ENCODE data around the gene SMS. TPM values are rescaled to one million over a fixed set of nuclear protein-coding genes. Genes with fewer than 3 reads are reported as not detected.

The SMS gene
- polyA plus RNA-seq, 4 donors = 147 to 175 (median 160) TPM

- DNase-seq (ENCODE audit: low read depth in 4 of 4, low spot score in 3 of 4) = no peak
Measured at GRCh38 chrX:21974011-21974385, 33.5 kb downstream of the SMS start.

DNA sequence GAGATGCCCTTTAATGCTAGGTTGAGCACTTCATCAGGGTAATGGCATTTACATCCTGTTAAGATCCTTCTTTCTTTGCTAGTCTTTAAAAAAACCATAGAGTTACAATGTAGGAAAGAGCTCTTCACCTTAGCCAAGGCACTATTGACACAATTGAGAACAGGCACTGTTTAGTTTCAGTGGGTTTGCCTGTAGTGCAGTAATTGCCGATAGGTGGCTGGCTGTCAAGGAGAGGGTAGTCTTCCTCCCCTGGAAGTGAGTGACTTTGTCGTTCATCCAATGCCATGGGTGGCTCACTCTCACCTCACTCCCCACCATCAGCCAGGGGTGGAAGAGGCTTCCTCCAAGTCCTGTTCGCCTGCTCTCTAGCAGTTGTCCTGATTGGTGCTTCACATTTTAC is 34.7 kb downstream of the SMS start:
- DNase-seq (ENCODE audit: low read depth in 4 of 4, low spot score in 3 of 4) = no peak

DNA sequence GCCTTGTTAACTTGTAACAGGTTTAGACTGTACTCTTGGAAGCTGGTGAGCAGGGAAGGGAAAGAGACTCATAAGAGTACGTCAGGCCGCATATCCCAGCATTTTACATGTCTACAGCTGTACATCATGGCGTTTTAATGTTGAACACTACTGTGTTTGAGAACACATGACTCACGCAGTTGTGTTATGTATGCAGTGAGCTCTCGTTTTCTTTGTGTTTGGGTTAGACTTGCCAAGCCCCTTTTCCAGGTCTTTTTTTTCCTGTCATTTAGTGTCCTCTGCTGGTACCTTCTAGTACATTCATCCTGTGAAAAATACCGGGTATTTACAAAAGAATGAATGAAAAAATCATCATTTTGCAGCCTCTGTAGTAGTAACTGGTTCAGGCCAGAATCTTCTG is 35.3 kb downstream of the SMS start:
- DNase-seq (ENCODE audit: low read depth in 4 of 4, low spot score in 3 of 4) = no peak

GRCh38 chrX:21978346-21978745 is 37.8 kb downstream of the SMS start:
- no peak for DNase-seq (ENCODE audit: low read depth in 4 of 4, low spot score in 3 of 4)

- DNase-seq (ENCODE audit: low read depth in 4 of 4, low spot score in 3 of 4) = no peak
Measured at GRCh38 chrX:21982311-21982710, 41.8 kb downstream of the SMS start.

DNA sequence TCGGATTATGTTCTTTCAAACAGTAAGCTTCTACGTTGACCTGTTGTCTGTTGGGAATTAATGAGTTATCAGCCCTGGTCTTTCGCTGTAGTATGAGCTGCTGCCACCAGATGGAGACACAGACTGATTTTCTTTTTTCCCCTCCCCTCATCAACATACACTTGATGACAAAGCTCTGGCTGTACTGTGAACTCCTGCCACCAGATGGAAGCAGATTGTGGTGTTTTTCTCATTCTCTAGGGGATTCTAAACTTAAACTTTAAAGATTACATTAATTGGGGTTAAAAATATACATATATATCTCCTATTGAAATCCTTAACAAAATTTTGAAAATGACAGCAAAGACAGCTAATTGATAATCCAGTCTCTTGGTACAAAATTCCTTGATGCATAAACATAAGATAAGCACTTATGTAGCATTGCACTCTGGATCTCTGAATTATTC is 44.8 kb downstream of the SMS start:
- peak; percentile 45 to 53 (median 48) for DNase-seq (ENCODE audit: low read depth in 4 of 4, low spot score in 3 of 4)

DNA sequence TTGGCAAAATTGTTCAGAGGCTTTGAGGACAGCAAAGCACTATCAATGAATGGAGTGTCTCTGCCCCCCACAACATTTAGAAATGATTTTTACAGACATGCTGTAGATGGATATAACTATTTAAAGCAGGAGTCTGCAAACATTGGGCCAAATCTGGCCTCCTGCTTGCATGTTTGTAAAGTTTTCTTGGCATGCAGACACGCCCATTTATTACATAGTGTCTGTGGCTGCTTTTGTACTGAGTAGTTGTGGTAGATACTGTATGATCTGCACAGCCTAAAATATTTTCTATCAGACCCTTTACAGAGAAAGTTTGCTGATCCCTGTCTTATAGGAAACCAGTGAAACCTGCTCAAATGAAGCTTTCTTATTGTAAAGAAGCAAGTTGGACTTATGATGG is 46.1 kb downstream of the SMS start:
- no peak for DNase-seq (ENCODE audit: low read depth in 4 of 4, low spot score in 3 of 4)

GRCh38 chrX:21989384-21989783 is 48.9 kb downstream of the SMS start:
- no peak for DNase-seq (ENCODE audit: low read depth in 4 of 4, low spot score in 3 of 4)

DNA sequence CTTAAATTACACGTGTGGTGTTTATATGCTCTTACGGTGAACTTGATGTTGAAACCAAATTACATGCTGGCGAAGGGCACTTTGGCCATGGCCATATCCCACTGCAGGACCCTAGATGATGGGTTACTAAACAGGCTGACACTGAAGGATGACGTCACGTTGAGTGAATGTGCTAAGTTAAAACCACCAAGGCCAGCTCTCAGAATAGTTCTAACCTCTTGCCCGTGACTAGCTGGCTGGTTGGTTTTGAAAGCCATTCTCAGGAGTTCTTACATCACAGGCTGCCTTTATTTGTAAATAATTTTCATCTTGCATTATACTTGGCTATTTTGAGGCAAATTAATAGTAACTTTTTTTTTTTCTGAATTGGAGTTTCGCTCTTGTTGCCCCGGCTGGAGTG is 50.3 kb downstream of the SMS start:
- no peak for DNase-seq (ENCODE audit: low read depth in 4 of 4, low spot score in 3 of 4)

GRCh38 chrX:21991504-21991903 is 51.0 kb downstream of the SMS start:
- DNase-seq (ENCODE audit: low read depth in 4 of 4, low spot score in 3 of 4) = no peak

GRCh38 chrX:21993265-21993664 is 52.8 kb downstream of the SMS start:
- DNase-seq (ENCODE audit: low read depth in 4 of 4, low spot score in 3 of 4) = no peak

GRCh38 chrX:21996872-21997455 is 56.5 kb downstream of the SMS start:
- no peak for DNase-seq (ENCODE audit: low read depth in 4 of 4, low spot score in 3 of 4)

DNA sequence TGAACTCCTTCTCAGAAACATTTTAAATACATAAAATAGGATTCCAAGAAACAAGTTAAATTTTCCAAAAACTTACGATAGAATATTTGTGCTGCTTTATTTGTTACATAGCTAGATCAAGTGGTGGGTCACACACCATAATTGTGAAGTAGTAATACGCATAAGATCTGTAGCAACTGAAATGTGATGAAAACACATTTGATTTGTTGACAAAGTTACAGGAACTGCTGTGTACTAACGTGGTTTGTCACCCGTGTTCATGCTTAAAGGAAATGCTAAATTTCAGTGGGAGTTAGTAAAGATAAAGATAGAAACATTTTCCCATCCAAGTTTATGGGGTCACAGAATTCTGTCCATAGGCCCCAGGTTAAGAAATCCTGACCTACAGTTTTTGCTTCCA is 57.5 kb downstream of the SMS start:
- DNase-seq (ENCODE audit: low read depth in 4 of 4, low spot score in 3 of 4) = no peak

GRCh38 chrX:22004866-22005265 is 64.4 kb downstream of the SMS start:
- no peak for DNase-seq (ENCODE audit: low read depth in 4 of 4, low spot score in 3 of 4)

- no peak for DNase-seq (ENCODE audit: low read depth in 4 of 4, low spot score in 3 of 4)
Measured at GRCh38 chrX:22012051-22012450, 71.5 kb downstream of the SMS start.

DNA sequence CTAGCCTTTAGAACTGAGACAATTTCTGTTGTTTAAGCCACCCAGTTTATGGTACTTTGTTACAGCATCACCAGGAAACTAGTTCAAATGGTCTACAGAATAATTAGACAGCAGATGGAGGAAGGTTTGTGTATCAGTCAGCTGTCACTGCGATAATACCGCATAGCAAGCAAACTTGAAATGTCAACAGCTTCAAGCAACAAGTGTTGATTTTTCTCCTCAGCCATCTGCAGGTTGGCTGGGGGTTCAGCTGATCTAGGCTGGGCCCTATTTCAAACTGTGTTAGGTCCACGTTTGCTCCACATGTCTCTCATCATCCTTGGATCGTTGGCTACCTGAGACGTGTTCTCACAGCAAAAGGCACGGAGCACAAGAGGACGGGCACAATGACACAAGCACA is 72.4 kb downstream of the SMS start:
- DNase-seq (ENCODE audit: low read depth in 4 of 4, low spot score in 3 of 4) = no peak

DNA sequence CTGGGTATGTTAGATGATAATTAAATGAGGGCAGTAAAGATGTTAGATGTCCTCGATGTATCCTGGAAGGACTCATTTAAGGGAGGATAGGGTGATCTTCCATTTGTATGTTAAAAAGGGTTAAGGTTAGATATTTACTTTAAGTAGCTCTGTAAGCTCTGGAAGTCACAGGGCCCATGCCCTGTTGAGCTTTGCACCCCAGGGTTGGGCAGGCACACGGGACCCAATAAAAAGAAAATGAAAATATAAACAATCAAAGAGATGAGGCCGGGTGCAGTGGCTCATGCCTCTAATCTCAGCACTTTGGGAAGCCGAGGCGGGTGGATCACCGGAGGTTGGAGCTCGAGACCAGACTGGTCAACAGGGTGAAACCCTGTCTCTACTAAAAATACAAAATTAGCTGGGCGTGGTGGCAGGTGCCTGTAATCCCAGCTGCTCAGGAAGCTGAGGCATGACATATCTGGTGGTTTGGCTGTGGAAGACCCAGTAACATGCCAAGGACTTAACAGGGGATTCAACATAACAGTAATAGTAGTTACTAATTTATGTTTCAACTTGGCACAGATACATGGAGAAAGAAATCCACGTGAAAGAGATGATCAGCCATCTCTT is 74.7 kb downstream of the SMS start:
- no peak for DNase-seq (ENCODE audit: low read depth in 4 of 4, low spot score in 3 of 4)

DNA sequence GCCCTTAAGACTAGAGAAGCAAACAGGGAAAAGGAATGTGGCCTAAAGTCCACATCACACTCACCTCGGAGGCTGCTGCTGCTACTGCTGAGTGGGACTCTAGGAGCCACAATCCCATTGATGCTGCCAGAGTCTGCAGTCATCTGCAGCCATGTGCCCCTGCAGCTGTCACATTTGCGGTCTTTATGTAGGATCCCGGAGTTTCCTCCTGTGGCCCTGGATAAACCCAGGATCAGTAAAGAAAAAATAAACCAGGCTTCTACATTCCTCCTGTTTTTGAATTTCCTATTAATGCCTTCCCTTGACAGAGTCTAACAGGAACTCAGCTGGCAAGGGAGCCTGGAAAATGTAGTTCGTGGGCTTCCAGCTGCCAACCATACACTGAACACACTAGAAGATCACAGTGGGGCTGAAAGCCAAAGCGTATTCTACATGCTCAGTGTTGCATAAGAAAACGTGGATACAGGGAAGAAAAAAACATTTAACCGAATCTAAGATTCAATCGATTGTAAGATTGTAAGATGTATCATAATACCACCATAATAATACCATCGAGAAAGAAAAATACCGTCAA is 81.3 kb downstream of the SMS start:
- no peak for DNase-seq (ENCODE audit: low read depth in 4 of 4, low spot score in 3 of 4)

- no peak for DNase-seq (ENCODE audit: low read depth in 4 of 4, low spot score in 3 of 4)
Measured at GRCh38 chrX:22024577-22024976, 84.1 kb downstream of the SMS start.

DNA sequence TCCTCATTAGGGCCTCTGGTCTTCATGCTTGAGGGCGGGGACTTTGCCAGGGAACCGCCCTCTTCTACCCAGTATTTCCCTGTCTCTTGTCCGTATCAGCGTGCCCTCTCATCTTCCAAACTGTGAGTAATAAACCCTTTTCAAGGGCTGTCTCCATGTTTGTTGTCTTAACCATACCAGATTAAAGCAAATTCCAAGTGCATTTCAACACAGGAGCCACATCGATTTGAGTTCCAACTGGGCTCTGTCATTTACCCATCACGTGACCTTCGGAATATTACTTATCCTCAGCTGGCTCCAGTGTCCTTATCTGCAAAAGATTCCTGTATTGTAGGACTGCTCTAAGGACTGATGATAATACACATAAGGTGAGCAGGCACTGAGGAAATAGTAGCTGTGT is 85.2 kb downstream of the SMS start:
- no peak for DNase-seq (ENCODE audit: low read depth in 4 of 4, low spot score in 3 of 4)

GRCh38 chrX:22026731-22027130 is 86.2 kb downstream of the SMS start:
- DNase-seq (ENCODE audit: low read depth in 4 of 4, low spot score in 3 of 4) = no peak

DNA sequence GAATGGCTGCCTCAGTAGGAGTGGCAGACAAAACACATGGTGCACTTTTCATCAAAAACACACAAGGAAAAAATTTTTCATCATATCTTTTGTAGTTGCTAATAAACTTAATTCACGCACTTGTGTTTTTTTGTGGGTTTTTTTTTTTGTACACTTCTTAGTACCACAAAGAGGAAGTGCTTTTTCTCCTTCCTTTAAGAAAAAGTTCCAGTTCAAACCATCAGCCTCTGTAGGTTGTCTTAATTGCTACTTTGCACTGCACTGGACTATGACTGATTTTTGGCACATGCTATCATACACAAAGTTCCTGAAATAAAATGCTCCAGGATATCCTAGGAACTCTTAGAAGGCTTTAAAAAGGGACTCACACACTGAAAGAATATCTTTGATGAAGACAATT is 91.6 kb downstream of the SMS start, which contains the start of gene PHEX:
PHEX (plus strand) TSS at position 242 of the 400 bp plus-strand sequence. CDS start 681 bp downstream, outside the sequence.
- no peak for DNase-seq (ENCODE audit: low read depth in 4 of 4, low spot score in 3 of 4)

Data from right renal pelvis (tissue), 4 donors.